Peyer's patch (tissue), 4 donors: ENCODE measurements around the gene TFAP2A. TPM values are rescaled to one million over a fixed set of nuclear protein-coding genes. Genes with fewer than 3 reads are reported as not detected.

Experiments
- DNase-seq, 3 donors: peaks; one replicate each; pipeline ENCODE4 v3.0.0-alpha.2; 2017 to 2019
- H3K27ac ChIP-seq, 4 donors: fragments of 200-600 bp; sonication (generic); one replicate each; pipeline ENCODE4 v1.5.1; 2016 to 2019
- H3K27me3 ChIP-seq, 2 donors: fragments of 200-600 bp; sonication (generic); one replicate each; pipeline ENCODE4 v1.5.1; 2019
- H3K36me3 ChIP-seq, 3 donors: fragments of 200-600 bp; sonication (generic); one replicate each; pipeline ENCODE4 v1.5.1; 2016 to 2019
- H3K4me1 ChIP-seq, 4 donors: fragments of 200-600 bp; sonication (generic); one replicate each; pipeline ENCODE4 v1.5.1; 2016 to 2019
- H3K4me3 ChIP-seq, 4 donors: fragments of 200-600 bp; sonication (generic); 1 replicate in 3 of 4; 2 replicates in 1 of 4; pipeline ENCODE4 v1.5.1; 2016 to 2019; ENCODE audit warnings: mild to moderate bottlenecking in 1 of 4
- H3K9me3 ChIP-seq, 4 donors: fragments of 200-600 bp; sonication (generic); one replicate each; pipeline ENCODE4 v1.5.1; 2016 to 2019; ENCODE audit warnings: mild to moderate bottlenecking in 1 of 4
- POLR2A ChIP-seq, 2 donors: fragments of 450-650 bp; IDR thresholded peaks; one replicate each; pipeline ENCODE4 v1.5.1; 2017; ENCODE audit warnings: antibody characterized with exemption in 2 of 2, mild to moderate bottlenecking in 2 of 2, moderate library complexity in 2 of 2
- total RNA-seq, 4 donors: library from RNA; depleted of rRNA; stranded (reverse); fragments of >200 nt; gene quantifications; one replicate each; pipeline ENCODE4 v1.1.0, GENCODE V29; 2016
- TF ChIP-seq, protein P1 (sequence below), 6 experiments: fragments of 450-650 bp in 4 of 6; fragments of 200-600 bp in 2 of 6; sonication (generic) in 1 of 6; IDR thresholded peaks; one replicate each; pipeline ENCODE4 v1.5.1; 2017 to 2019; ENCODE audit warnings: antibody characterized with exemption in 6 of 6, mild to moderate bottlenecking in 3 of 6, moderate library complexity in 1 of 6

TFAP2A gene
- total RNA-seq, 4 donors from 2014 or later = 1.4 TPM; not detected in 3

DNA sequence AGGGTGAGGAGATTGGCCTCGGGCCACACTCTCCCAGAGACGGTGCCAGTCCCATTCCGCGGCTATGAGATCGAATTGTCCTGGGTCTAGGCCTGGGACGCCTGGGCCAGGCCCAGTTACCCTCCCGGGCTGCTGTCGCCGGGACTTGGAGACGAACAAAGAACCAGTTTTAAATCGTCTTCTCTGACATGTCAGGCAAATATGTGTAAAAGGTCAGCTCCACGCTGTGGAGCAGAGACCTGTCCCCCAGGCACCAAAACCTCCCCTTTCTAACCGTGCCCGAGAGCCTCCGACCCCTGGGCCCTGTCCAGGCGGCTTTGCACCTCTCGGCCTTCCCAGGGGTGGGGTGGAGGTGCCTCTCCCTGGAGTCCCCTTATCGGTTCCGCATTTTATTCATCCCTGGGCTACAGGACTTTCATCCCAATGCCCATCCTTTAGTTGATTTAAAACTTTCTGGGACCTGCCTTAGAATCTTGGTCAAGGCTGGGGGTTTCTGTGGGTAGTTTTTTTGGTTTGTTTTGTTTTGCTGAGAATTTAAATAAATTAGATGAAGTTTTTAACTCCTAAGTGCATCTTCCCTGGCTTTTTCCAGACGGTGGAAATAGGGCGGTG lies 5.8 kb upstream of the TFAP2A start:
- Histone ChIP-seq H3K27ac (no peak overlapping the region), H3K36me3 (no peaks in the 10 kb centered on the region), H3K4me3 (no peak overlapping the region), H3K9me3 (no peaks in the 10 kb centered on the region), H3K4me1 (peaks cover 0 to 10% (median 2%) of the 10 kb centered on the region in 4 donors), H3K27me3 (peaks cover 0 to 88% of the 10 kb centered on the region in 2 donors)
- TF ChIP-seq POLR2A (IDR thresholded peaks at IDR 0.05) = no peak
- TF ChIP-seq, protein P1, sequence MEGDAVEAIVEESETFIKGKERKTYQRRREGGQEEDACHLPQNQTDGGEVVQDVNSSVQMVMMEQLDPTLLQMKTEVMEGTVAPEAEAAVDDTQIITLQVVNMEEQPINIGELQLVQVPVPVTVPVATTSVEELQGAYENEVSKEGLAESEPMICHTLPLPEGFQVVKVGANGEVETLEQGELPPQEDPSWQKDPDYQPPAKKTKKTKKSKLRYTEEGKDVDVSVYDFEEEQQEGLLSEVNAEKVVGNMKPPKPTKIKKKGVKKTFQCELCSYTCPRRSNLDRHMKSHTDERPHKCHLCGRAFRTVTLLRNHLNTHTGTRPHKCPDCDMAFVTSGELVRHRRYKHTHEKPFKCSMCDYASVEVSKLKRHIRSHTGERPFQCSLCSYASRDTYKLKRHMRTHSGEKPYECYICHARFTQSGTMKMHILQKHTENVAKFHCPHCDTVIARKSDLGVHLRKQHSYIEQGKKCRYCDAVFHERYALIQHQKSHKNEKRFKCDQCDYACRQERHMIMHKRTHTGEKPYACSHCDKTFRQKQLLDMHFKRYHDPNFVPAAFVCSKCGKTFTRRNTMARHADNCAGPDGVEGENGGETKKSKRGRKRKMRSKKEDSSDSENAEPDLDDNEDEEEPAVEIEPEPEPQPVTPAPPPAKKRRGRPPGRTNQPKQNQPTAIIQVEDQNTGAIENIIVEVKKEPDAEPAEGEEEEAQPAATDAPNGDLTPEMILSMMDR (IDR thresholded peaks at IDR 0.05) = no peak
- no peak for DNase-seq

DNA sequence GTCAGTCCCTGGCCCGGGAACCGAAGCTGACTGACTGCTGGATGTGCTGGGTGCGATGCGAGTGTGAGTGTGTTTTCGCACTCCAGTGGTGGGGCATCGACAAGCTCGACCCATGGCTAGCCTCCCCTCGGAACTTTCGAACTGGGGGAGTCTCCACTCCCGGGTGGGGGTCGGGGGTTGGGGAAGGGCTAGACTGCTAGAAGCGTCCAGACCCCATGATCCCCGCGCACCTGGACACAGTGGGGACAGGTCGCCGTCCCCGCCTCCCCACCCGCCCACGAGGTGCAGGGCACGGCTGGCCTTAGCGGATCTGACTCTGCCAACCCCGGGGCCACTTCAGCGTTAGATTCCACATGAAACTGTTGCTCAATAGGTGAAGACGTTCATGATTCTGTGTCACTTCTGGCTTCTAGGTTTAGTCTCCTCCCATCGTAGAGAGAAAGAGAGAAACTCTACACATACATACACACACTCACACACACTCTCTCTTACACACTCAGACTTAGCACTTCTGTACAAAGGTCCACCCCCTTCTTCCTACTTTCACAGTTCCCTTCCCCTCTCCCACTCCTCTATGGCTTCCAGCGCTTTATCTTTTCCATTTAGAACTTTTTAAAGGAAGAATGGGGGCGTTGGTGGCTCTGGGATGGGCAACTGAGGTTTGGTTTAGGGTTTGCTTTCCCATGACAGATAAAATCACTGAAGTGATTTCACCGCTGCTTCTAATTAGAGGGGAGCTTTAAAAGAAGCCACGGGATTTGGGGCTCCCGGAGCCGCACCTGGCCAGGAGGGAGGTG lies 5.1 kb upstream of the TFAP2A start:
- Histone ChIP-seq H3K36me3 (no peaks in the 10 kb centered on the region), H3K4me3 (no peak overlapping the region), H3K4me1 (peaks cover 0 to 17% (median 2%) of the 10 kb centered on the region in 4 donors), H3K27me3 (peaks cover 0 to 87% of the 10 kb centered on the region in 2 donors), H3K9me3 (no peaks in the 10 kb centered on the region), H3K27ac (no peak overlapping the region)
- no peak for DNase-seq
- no peak for TF ChIP-seq POLR2A (IDR thresholded peaks at IDR 0.05)
- TF ChIP-seq, protein P1 (IDR thresholded peaks at IDR 0.05) = no peak

DNA sequence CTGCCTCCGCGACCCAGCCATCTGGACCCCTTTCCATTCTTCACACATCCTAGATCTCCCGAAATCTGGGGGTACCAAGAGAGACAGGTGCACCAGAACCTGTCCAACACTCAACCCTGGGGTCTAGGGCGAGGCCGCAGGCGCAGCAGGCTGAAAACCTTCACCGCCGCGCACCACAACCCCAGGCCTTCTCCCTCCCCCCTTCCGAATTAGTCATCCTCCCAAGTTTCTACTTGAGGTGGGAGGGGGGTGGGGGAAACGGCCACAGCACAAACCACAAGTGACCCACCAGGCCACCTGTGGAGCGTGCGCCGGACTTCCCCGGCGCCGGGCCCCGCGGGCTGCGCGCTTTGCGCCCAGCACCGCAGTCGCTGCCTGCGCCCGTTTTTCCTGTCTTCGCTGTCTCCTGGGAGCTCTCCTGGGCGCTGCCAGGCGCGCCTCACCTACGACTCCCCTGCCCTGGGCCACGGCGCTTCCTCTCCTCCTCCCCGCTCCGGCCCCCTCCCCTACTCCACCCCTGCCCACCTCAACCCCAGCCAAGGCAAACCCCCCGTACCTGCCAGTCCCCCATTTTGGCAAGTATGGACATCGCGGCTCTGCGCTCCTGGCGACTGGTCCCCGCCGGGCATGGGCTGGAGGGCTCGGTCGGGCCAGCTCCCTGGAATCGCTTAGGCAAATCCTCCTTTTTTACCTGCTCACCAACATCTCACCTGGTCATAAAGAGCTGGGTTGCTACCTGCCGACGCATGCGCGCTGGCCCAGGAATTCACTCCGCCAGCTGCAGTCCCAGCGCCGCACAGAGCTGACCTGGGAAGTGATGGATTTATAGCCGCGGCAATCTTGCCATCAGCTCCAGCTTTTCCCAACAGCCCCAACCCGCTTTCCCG lies 4.2 kb upstream of the TFAP2A start:
- Histone ChIP-seq H3K27me3 (peaks cover 0 to 89% of the 10 kb centered on the region in 2 donors), H3K36me3 (no peaks in the 10 kb centered on the region), H3K9me3 (no peaks in the 10 kb centered on the region), H3K4me3 (no peak overlapping the region), H3K27ac (no peak overlapping the region), H3K4me1 (peaks cover 0 to 24% (median 2%) of the 10 kb centered on the region in 4 donors)
- no peak for DNase-seq
- TF ChIP-seq POLR2A (IDR thresholded peaks at IDR 0.05) = no peak
- TF ChIP-seq, protein P1 (IDR thresholded peaks at IDR 0.05) = no peak

DNA sequence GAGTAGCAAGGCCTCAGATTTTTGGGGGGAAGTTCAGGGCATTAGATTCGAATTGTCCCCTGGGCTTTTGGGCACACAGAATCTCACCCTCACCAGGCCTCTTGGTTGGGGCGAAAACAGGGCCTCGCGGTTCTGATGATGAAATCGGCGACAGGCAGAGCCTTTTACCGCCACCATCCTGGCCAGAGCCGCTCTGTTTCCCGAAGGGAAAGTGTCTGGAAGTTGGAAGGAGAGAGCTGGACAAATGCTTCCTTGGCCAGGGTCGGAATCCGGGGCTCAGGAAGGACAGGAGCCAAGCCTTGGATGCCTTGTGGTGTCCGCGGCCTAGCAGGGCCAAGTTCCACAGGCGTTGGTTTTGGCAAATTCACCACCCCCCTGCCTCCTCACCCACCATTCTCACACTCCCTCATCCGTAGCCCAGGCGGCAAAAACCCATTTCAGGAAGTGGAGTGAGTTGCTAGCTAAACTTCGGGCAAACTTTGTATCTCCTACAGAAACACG lies 3.5 kb upstream of the TFAP2A start:
- no peaks in the 10 kb centered on the region for H3K36me3 ChIP-seq
- no peak for DNase-seq
- no peaks in the 10 kb centered on the region for H3K9me3 ChIP-seq
- TF ChIP-seq POLR2A (IDR thresholded peaks at IDR 0.05) = no peak
- TF ChIP-seq, protein P1 (IDR thresholded peaks at IDR 0.05) = no peak
- H3K4me3 ChIP-seq = no peak overlapping the region
- no peak overlapping the region for H3K27ac ChIP-seq
- H3K27me3 ChIP-seq = peaks cover 0 to 94% of the 10 kb centered on the region in 2 donors
- peaks cover 0 to 31% (median 2%) of the 10 kb centered on the region in 4 donors for H3K4me1 ChIP-seq

DNA sequence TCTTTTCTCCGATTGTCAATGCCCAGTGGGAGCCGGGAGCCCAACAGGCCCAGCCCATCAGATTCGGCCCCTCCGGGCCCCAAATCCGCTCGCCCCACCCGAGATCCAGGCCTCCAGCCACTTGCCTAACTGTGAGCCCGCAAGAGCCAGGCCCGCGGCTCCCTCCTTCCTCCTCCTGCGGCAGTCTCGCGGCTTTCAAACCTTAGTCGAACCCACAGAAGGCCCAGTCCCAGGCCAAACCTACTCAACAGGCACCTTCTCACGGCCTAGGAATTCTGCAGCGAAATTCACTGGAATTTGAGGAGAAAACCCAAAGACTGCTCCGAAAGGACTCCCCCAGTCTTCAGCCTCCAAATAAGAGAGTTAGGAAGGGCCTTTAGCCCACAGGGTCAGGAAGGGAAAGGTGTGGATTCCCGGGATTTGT lies 2.8 kb upstream of the TFAP2A start:
- TF ChIP-seq, protein P1 (IDR thresholded peaks at IDR 0.05) = no peak
- TF ChIP-seq POLR2A (IDR thresholded peaks at IDR 0.05) = no peak
- no peaks in the 10 kb centered on the region for H3K9me3 ChIP-seq
- peaks cover 0 to 38% (median 5%) of the 10 kb centered on the region in 4 donors for H3K4me1 ChIP-seq
- no peaks in the 10 kb centered on the region for H3K36me3 ChIP-seq
- DNase-seq = no peak
- H3K27ac ChIP-seq = no peak overlapping the region
- H3K4me3 ChIP-seq = no peak overlapping the region
- peaks cover 0 to 95% of the 10 kb centered on the region in 2 donors for H3K27me3 ChIP-seq
